Cerebellar nuclear complex (tissue), 1 donor: ENCODE measurements around the gene BOK.
"Not testable (repeated sequence)": the region's sequence is repeated elsewhere in the genome, so short reads cannot be mapped to it uniquely, and the experiment has no call there.

Experiments
- DNase-seq, 2 experiments: peaks; one replicate each; lab custom pipeline; 2025; lab: John Stamatoyannopoulos, UW

BOK gene

DNA sequence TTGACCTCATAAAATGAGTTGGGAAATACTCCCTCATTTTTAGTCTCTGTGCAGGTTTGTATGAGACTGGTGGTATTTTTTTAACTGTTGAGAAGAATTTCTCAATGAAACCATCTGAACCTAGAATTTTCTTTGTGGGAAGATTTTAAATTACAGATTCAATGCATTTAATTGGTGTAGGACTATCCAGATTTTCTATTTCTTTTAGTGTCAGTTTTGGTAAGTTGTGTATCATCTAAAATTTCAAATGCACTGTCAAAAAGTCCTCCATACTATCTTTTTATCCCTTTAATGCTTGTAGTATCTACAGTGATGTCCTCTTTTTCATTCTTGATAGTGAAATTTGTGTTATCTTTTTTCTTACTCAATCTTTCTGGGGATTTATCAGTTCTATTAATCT lies 1.8 kb upstream of the BOK start:
- DNase-seq: no peak

DNA sequence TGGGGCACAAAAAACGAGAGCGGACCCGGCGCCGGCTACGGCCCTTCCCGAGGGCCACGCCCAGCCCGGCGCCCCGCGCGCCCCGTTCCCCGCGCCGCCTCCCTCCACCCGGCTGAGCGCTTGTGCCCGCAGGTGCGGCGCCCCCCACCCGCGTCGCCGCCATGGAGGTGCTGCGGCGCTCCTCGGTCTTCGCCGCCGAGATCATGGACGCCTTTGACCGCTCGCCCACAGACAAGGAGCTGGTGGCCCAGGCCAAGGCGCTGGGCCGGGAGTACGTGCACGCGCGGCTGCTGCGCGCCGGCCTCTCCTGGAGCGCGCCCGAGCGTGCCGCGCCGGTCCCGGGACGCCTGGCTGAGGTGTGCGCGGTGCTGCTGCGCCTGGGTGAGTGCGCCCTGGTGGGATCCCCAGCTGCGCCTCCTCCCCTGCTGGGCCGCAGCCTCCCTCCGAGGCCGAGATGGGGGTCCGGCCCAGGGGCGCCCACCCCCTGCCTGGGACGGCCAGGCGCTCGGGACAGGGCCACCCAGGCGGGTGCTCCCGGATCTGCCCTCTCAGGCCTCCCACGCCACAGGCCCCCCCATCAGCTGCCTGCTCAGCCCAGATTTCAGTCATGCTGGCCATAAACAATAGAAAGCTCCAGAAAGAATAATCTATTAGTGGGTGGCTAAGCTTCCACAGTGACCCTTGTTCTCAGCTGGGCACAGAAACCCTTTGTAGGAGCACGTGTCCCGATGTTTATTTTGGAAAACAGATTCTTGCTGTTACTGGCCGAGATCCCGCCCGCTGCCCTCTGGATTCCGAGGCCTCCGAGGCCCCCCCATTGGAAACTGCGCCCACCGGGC lies 997 bp downstream of the BOK start:
- DNase-seq: no peak

DNA sequence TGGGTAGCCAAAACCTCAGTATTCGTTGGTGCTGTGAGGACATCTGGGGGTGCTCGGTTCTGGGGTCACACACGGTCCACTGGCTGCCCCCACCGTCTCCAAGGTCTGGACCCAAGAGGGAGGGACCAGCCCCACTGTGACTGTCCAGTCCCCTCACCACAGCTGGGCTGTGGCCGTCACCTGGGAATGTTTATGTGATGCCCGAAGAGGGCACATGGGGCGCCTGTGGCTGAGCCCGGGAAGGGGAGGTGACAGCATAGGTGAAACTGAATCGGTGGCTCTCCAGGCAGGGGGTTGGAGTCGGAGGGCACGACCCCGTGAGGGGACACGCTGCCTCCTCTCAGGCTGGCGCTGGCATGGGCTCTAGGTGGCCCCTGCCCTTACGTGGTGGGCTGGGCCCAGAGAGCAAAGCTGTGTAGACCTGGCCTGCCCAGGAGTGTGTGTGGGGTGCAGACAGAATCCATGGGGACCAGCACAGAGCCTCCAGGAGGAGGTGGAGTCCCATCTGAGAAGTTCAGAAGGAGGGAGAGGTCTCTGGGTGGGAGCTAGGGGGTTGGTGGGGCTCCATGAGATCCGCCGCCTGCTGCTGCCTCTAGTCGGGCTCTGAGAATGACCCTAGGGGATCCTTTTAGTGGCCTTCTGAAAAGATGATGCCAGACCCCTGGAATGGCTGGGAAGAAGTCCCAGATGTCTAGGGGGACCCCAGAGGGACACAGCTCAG lies 1.8 kb downstream of the BOK start:
- DNase-seq: no peak

DNA sequence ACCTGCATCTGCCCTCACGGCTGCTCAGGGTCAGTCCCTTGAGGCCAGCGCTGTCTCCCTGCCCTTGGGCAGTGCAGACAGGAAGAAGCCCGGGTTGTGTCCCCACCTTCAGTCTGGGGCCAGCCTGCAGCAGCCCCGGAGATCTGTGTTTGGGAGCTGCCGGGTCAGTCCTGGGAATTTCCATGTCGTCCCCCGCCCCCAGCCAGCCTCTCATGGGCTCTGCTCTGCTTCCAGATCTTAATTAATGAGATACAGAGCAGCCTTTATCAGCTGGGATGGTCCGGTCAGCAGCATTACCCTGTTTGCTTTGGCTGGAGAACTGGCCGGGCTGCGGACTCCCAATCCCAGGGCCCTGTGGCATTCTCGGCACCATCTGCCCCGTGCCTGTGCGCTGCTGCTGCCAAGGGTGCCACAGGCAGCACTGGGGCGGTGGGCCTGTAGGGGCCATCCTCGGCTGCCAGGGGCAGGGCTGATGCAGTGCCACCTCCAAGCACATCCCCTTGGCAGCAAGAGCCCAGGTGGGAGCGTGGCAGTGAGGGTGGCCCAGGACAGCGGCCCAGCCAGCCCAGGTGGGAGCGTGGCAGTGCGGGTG lies 2.4 kb downstream of the BOK start:
- no peak for DNase-seq

DNA sequence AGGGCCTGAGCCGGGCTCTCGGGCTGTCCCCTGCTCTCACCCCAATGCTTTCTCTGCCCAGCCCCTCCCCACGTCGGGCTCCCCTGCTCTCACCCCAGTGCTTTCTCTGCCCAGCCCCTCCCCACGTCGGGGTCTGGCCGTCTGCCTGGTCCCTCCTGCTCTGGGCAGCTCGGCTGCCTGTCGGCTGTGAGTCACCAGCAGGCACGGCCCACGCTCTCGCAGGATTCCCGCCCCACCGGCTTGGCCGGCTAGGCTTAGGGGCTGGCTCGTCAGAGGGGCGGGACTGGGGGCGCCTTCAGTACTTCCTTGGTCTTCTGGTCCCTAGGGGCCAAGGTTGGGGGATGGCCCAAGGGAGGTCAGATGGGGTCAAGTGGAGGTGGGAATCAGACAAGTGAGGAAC lies 3.3 kb downstream of the BOK start:
- no peak for DNase-seq

DNA sequence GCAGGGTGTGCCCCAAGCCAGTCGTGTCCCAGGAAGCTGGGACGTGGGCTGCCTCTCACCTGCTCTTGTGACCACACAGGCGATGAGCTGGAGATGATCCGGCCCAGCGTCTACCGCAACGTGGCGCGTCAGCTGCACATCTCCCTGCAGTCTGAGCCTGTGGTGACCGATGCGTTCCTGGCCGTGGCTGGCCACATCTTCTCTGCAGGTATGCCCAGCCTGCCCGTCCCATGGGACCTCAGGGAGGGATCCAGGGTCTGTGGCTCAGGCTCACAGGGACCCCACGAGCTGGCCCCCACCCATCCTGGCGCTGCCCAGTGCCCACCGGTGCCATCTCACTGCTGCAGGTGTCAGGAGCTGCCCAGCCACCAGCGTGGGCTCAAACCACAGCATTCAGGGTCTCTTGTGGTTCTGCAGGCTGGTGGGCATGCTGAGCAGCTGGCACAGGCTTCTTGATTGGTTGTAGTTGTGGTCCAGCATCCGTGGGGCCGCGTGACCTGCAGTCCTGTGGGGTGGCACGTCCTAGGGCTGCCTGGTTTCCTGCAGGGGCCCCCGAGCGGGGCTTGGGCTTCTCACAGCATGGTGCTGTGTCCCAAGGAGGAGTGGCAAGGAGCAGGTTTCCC lies 3.8 kb downstream of the BOK start:
- no peak for DNase-seq

DNA sequence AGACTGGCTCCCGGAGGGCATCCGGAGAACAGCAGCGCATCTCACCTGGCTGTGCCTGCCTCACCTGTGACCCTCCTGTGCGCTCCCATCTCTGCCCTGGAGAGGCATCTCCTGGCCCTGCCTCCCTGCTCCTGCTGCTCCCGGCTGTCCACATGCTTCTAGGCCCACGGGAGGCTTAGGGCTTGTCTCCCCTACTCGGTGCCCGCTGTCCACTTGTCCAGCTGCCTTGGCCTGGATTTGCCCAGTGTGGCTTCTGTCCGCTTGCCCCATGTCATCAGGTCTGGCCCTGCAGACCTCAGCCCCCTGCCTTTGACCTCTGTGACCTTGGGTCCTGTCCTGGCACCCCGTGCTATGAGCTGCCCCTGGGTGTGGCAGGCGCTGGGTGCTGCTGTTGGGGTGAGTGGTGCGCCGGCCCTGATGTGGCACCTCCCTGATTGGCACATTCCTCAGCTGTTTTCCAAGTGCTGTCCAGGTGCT lies 4.5 kb downstream of the BOK start:
- DNase-seq: no peak

DNA sequence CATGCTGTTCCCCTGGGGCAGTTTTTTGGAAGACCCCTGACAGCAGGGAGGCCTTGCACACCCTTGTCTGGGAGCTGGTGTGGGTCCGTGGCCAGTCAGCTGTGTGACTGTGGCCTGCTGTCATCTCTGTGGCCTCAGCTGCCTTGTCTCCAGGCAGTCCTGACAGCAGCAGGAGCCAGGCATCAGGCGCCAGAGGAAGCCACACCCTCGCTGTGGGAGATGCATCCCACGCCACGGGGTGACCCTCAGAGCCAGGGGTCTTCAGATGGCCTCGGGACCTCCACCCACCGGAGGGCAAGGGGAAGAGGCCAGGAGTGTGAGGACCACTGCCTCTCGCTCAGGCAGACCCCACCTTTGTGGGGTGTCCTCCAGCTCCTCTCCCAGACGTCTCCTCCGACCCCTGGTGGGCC lies 5.0 kb downstream of the BOK start:
- no peak for DNase-seq

DNA sequence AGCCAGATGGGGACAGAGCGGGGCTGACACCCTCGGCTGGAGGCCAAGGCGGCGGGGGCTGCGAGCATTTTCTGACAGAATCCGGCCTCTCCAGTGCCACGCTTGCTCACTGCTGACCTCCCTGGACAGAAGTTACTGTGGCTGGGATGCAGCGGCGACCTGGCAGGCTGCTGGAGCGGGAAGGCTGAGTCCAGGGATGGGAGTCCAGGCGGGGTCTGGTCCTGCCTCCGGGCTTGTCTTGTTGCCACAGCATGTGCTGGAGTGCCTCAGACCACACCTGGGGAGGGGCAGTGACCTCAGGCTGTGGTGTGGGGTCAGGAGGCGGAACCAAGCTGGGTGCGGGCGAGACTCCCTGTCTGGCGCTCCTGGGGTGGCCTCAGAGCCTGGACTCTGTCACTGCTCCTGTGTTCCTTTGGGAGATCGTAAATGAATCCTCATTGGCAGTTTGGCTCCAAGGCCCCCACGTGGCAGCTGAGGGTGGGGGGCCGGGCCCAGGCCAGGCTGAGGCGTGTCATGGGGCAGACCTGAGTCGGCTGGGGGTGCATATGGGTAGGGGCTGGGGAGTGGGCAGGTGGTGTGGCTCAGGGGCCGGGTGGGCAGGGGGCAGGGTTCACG lies 5.5 kb downstream of the BOK start:
- DNase-seq: no peak

DNA sequence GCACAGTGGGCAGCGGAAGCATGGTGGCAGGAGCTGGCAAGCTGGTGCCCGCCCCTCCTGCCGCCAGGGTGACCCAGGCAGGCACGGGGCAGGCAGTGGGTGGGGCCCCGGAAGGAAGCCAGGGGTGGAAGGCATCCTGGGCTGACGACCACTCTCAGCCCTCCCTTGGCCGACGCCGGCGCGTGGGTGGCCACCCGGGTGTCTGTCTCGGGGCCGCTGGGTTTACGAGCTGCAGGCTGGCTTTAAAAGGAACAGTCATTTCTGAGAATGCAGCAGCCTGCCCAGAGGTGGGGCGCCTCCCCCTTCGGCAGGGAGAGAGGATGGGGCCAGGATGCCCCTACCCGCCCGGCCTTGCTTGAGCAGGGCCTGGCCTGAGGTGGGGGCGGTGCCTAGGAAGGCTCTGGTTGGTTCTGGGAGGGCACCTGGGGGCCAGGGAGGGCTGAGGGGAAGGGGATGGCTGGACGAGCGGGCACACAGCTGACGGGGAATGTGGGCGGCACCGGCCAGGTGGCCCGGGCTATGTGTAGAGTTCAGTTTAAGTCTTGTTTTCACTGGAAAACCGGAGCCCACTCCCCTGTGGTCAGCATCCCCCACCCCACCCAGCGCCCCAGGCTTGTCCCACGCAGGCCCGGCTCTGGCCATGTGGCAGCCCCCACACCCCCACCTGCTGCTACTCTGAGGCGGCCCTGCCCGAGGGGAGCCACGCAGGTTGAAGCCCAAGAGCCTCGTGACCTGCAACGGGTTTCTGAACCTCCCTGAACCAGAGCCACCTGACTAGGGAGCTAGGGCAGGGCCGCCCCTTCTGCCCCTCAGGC lies 6.3 kb downstream of the BOK start:
- DNase-seq: no peak

DNA sequence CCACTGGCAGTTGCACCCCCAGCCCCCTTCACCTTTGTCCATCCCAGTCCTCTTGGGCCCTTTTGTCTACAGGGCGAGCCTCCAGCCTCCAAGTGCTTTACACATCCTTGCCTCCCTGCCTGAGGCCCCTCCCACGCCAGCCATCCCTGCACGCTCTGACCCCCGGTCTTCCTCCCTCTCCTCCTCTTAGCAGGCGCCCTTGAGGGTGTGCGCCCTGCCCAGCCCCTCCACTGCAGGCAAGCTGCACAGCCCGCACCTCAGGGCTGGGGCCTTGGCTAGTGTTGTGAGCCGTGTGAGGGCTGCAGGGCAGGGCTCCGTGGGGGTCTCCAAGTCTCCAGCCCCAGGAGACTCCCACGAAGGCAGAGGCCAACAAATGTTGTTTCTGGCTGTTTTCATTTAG lies 6.9 kb downstream of the BOK start:
- DNase-seq: no peak

DNA sequence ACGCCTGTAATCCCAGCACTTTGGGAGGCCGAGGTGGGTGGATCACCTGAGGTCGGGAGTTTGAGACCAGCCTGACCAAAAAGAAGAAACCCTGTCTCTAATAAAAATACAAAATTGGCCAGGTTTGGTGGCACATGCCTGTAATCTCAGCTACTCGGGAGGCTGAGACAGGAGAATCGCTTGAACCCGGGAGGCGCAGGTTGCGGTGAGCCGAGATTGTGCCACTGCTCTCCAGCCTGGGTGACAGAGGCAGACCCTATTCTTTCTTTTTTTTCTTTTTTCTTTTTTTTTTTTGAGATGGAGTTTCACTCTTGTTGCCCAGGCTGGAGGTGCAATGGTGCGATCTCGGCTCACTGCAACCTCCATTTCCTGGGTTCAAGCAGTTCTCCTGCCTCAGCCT lies 7.5 kb downstream of the BOK start:
- not testable (repeated sequence) for DNase-seq

DNA sequence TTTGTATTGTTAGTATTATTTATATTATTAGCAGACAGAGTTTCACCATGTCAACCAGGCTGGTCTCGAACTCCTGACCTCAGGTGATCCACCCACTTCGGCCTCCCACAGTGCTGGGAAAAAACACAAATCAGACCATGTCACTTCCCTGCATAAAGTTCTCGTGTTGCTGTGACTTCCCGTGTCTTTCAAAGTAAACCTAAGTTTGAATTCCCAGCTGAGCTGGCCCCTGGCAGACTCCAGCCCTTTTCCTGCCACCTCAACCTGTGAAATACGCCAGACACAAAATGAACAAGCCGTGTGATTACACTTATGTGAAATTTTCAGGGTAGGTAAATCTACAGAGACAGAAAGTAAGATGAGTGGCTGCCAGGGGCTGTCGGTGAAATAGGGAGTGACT lies 7.9 kb downstream of the BOK start:
- no peak for DNase-seq

DNA sequence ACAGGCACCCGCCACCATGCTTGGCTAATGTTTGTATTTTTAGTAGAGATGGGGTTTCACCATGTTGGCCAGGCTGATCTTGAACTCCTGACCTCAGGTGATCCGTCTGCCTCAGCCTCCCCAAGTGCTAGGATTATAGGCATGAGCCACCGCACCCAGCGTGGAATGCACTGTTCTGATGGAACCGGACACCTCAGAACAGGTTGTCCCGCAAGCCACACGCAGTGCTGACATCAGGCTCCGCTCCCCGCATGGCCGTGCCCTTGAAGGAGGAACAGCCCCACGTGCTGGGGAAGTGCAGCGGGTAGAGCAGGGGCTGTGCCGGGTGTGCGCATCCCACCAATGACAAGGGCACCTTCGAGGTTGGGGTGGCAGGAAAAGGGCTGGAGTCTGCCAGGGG lies 8.7 kb downstream of the BOK start:
- DNase-seq: not testable (repeated sequence)

DNA sequence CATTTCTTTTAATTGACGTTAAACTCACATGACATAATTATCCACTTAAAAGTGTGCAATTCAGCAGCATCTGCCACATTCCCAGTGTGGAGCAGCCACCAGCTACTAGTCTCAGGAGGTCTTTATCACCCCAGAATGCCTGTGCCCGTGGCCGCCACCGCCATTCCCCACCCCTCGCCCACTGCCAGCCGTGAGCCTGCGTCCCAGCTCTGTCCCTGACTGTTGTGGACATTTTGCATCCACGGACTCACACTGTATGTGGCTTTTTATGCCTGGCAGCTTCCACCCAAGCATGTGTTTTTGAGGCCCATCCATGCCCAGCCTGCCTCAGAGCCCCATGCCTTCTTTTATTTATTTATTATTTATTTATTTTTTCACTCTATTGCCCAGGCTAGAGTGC lies 9.2 kb downstream of the BOK start:
- DNase-seq: no peak

DNA sequence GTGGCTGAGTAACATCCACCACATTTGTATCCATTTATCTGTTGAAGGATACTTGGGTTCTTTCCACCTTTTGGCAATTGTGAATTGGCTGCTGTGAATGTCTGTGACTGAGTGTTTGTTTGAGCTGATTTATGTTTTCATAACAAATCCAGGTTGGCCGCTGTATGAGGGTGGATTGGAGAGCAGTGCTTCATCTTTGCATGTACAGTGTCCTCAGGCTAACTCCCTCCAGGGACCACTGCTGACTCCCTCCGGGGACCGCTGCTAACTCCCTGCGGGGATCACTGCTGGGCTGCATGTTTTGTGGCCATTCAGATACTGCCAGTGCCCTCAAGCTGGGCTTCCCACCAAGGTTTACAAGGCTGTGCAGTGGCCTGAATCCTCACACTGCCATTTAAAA lies 10.2 kb downstream of the BOK start:
- DNase-seq: no peak

DNA sequence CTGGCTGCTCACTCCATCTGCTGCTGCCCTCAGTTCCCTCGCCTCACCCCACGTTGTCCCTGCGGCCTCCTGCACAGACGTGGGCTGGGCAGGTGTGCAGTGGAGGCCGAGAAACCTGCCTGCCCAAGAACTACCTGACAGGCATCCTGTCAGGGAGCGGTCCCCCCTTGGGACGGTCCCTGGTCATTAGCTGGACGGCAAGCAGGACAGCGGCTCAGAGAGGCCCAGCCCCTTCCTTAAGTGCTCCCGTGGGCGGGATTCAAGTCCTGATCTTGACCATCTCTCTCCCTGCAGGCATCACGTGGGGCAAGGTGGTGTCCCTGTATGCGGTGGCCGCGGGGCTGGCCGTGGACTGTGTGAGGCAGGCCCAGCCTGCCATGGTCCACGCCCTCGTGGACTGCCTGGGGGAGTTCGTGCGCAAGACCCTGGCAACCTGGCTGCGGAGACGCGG lies 11.3 kb downstream of the BOK start:
- no peak for DNase-seq

DNA sequence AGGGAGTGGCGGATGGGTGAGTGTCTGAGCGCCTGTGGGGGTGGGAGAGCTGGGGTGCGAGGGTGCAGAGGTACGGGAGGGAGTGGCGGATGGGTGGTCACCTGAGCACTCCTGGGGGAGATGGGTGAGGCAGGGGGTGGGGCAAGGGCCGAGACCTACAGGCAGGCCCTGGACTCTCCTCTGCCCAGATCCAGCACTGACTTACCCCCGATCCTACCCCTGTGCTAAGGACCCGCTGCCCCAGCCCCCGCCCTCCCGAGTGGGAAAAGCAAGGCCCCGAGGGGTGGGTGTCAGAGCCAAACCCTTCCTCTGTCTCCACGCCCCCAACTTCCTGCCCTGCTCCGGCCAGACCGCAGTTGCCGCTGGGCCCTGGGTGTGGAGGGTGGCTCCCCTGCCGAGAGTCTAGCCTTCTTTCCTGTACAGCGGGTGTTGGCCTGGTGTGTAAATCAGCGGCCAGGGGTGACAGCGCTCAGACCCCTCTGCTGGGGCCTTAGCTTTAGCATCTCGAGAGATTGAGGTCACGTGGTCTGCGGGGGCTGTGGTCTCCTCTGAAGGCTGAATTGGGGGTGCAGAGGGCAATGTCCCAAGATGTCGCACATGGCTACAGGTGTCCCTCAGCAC lies 12.5 kb downstream of the BOK start:
- DNase-seq: no peak

DNA sequence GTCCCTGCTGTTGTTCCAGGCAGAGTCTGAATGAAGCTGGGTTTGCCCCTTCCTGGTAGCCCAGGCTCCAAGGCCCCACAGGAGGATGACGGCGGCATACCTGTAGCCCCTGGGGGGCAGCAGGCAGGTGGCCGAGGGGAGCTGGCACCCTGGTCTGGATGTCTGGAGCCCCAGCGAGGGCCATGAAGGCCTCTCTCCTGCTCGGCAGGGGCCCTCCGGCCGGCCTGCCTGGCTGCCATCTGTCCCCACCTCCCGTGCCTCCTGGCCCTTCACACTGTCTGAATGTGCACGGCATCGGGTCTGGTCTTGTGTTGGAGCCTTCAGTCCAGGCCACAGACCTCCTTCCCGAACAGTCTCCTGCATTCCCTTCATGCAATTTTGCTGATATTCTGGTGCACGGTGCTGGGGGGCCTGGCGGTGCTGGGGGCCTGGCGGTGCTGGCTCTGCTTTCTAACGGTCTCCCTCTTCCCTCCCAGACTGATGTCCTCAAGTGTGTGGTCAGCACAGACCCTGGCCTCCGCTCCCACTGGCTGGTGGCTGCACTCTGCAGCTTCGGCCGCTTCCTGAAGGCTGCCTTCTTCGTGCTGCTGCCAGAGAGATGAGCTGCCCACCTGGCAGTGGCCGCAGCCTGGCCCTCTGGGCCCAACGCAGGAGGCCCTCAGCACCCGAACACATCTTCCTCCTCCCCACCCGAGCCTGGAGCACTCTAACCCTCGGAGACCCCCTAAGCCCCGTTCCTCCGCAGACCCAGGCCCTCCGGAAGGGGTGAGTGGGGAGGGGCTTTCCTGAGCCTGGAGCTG lies 13.5 kb downstream of the BOK start:
- no peak for DNase-seq
